HCT116 (cell line): Measurements from ENCODE around the gene MGA.

Experiments
- CTCF ChIP-seq, 3 experiments: fragments of 200-600 bp in 1 of 3; sonication (generic) in 1 of 3; IDR thresholded peaks in 2 of 3; conservative IDR thresholded peaks in 1 of 3; 2 replicates each; pipeline ENCODE4 v1.5.1; 2012 to 2017; ENCODE audit warnings: low read depth in 2 of 3, low read length in 2 of 3, antibody characterized with exemption in 1 of 3, borderline replicate concordance in 1 of 3, control low read depth in 1 of 3, mild to moderate bottlenecking in 1 of 3, mixed read lengths in 1 of 3, mixed run types in 1 of 3, moderate library complexity in 1 of 3; ENCODE audit not compliant: insufficient read depth in 1 of 3
- ELF1 ChIP-seq: IDR thresholded peaks from 2 replicates; pipeline ENCODE4 v1.6.1; 2012; ENCODE audit warnings: low read depth, borderline replicate concordance
- POLR2A ChIP-seq: IDR thresholded peaks from 2 replicates; pipeline ENCODE4 v1.7.0; 2011; ENCODE audit warnings: borderline replicate concordance; ENCODE audit not compliant: insufficient read depth, insufficient read length; ENCODE audit errors: extremely low read depth
- POLR2AphosphoS5 ChIP-seq: IDR thresholded peaks from 2 replicates; pipeline ENCODE4 v1.6.1; 2011; ENCODE audit warnings: mild to moderate bottlenecking, low read depth, low read length, moderate library complexity
- ZNF274 ChIP-seq: fragments of 200-500 bp; sonication (Bioruptor generic); IDR thresholded peaks from 2 replicates; pipeline ENCODE4 v1.6.1; 2014; ENCODE audit warnings: mild to moderate bottlenecking, low read depth, low read length, inconsistent platforms
- TF ChIP-seq, protein P1 (sequence below): IDR thresholded peaks from 2 replicates; pipeline ENCODE4 v1.6.1; 2012
- TF ChIP-seq, protein P2 (sequence below): IDR thresholded peaks from 2 replicates; pipeline ENCODE4 v1.6.1; 2012; ENCODE audit warnings: low read depth

DNA sequence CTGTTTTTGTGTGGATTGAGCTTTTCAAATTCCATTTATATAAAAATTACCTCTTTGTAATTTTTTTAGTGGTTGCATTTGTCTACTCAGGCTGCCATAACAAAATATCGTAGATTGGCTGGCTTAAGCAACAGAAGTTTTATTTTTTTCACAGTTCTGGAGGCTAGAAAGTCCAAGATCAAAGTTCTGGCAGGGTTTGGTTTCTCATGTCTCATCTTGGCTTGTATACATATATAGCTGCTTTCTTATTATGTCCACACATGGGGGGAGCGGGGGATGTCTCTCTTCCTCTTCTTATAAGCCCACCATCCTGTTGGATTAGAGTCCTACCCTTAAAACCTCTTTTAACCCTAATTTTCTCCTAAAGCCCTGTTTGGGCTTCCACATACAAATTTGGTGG lies 28.5 kb downstream of the MGA start:
- TF ChIP-seq CTCF (IDR thresholded peaks at IDR 0.05 in 2 of 3, conservative IDR thresholded peaks at IDR 0.05 in 1 of 3; ENCODE audit: borderline replicate concordance in 1 of 3, insufficient read depth in 1 of 3, low read depth in 2 of 3, low read length in 2 of 3): no peak
- TF ChIP-seq, protein P1, sequence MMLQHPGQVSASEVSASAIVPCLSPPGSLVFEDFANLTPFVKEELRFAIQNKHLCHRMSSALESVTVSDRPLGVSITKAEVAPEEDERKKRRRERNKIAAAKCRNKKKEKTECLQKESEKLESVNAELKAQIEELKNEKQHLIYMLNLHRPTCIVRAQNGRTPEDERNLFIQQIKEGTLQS: no peak
- TF ChIP-seq, protein P2, sequence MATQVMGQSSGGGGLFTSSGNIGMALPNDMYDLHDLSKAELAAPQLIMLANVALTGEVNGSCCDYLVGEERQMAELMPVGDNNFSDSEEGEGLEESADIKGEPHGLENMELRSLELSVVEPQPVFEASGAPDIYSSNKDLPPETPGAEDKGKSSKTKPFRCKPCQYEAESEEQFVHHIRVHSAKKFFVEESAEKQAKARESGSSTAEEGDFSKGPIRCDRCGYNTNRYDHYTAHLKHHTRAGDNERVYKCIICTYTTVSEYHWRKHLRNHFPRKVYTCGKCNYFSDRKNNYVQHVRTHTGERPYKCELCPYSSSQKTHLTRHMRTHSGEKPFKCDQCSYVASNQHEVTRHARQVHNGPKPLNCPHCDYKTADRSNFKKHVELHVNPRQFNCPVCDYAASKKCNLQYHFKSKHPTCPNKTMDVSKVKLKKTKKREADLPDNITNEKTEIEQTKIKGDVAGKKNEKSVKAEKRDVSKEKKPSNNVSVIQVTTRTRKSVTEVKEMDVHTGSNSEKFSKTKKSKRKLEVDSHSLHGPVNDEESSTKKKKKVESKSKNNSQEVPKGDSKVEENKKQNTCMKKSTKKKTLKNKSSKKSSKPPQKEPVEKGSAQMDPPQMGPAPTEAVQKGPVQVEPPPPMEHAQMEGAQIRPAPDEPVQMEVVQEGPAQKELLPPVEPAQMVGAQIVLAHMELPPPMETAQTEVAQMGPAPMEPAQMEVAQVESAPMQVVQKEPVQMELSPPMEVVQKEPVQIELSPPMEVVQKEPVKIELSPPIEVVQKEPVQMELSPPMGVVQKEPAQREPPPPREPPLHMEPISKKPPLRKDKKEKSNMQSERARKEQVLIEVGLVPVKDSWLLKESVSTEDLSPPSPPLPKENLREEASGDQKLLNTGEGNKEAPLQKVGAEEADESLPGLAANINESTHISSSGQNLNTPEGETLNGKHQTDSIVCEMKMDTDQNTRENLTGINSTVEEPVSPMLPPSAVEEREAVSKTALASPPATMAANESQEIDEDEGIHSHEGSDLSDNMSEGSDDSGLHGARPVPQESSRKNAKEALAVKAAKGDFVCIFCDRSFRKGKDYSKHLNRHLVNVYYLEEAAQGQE: no peak
- no peak for TF ChIP-seq ZNF274
- no peak for TF ChIP-seq POLR2A
- TF ChIP-seq POLR2AphosphoS5: no peak
- TF ChIP-seq ELF1: no peak
